Measurements from ENCODE around the gene SLC26A9.

SLC26A9 gene

DNA sequence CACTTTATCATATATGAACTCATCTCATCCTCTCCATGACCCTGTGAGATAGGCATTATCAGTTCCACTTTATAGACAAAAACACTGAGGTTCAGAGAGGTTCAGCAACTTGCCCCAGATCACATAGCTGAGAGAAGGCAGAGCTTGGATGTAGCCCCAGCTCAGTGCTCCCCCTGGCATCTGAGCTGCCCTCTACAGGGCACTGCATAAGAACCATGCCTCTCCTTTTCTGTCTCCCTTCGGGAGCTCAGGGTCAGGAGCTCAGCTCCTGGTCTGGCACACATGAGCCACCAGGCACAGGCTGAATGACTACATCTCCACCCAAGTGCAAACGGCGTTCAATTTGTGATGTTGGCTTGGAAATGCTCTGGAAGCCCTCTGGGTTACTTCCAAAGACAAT is 43.0 kb upstream of the SLC26A9 start:
- no peak overlapping the region for H3K4me3 ChIP-seq (ENCODE audit: low read length)
- DNase-seq (ENCODE audit: low read depth) = no peak
- TF ChIP-seq, protein P1, sequence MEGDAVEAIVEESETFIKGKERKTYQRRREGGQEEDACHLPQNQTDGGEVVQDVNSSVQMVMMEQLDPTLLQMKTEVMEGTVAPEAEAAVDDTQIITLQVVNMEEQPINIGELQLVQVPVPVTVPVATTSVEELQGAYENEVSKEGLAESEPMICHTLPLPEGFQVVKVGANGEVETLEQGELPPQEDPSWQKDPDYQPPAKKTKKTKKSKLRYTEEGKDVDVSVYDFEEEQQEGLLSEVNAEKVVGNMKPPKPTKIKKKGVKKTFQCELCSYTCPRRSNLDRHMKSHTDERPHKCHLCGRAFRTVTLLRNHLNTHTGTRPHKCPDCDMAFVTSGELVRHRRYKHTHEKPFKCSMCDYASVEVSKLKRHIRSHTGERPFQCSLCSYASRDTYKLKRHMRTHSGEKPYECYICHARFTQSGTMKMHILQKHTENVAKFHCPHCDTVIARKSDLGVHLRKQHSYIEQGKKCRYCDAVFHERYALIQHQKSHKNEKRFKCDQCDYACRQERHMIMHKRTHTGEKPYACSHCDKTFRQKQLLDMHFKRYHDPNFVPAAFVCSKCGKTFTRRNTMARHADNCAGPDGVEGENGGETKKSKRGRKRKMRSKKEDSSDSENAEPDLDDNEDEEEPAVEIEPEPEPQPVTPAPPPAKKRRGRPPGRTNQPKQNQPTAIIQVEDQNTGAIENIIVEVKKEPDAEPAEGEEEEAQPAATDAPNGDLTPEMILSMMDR (conservative IDR thresholded peaks at IDR 0.05; ENCODE audit: low read depth, low read length) = peak; percentile 17

DNA sequence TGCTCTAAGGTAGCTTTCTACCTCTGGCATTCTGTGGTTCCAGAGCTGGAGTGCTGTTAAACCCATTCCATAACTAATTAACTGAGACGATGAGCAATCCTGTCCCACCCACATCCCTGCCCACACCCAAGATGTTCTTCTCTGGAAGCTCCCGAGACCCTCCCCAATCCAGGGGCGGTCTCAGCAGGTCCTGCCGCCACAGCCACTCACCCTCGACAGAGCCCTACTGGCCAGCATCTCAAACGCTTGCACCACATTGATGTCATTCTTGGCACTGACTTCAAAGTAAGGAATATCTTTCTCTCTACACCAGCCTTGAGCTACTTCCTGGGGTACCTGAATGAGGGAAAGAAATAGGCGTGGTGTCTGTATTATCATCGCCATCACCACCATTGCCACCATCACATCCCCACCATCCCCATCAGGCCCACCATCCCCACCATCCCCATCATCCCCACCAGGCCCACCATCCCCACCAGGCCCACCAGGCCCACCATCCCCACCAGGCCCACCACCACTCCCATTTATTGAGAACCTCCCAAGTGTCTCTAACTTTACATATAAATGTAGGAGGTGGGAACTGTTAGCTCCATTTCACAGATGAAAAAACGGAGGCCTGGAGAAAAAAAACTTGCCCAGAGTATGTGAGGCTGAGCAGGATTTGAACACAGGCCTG is 42.2 kb upstream of the SLC26A9 start:
- H3K4me3 ChIP-seq (ENCODE audit: low read length) = no peak overlapping the region
- DNase-seq (ENCODE audit: low read depth) = no peak
- TF ChIP-seq, protein P1 (conservative IDR thresholded peaks at IDR 0.05; ENCODE audit: low read depth, low read length) = no peak

DNA sequence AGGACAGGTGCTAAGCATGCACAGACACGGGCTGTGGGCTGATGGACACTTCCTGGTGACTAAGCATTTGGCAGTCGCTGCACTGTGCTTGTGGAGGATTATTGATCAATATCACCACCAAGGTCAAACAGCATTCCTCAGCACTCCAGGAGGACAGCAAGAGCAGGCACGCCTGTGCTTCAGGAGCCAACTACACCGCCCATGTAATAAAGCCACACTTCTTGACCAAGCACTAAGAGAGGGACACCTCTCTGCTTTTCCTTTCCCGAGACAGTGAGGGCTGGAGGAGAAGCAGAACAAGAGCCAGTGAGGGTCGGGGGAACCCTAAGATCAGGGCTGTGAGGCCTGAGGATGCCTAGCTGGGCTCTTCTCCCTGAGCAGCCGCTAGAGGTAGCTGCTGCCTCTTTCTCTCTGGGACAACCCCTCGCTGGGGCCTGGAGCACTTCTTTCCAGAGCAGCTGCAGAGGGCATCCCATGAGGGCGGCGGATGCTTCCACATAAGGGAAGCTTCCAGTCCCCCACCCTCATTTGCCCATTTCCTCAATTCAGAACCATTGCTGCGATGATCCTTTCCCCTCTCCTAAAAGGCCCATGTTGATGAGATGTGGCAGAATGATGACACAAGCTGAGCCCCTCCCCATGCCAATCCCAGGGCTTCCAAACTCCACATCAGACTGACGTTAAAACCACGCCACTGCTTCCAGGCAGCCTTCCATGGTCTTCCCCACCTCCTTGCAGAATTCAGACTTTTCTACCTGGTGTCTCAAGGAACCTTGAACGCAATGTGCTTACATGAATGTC is 40.9 kb upstream of the SLC26A9 start:
- TF ChIP-seq, protein P1 (conservative IDR thresholded peaks at IDR 0.05; ENCODE audit: low read depth, low read length) = peak; percentile 93
- no peak overlapping the region for H3K4me3 ChIP-seq (ENCODE audit: low read length)
- DNase-seq (ENCODE audit: low read depth) = no peak

DNA sequence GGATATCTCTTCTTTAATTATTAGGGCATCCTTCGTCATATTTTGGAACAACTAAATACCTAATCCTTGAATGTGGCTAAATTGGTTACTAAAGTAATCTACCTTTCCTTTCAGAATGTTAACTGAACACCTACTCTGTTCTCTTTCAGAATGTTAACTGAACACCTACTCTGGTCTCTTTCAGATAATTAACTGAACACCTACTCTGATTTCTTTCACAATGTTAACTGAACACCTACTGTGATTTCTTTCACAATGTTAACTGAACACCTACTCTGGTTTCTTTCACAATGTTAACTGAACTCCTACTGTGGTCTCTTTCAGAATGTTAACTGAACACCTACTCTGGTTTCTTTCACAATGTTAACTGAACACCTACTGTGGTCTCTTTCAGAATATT is 38.0 kb upstream of the SLC26A9 start:
- no peak for DNase-seq (ENCODE audit: low read depth)
- H3K4me3 ChIP-seq (ENCODE audit: low read length) = no peak overlapping the region
- TF ChIP-seq, protein P1 (conservative IDR thresholded peaks at IDR 0.05; ENCODE audit: low read depth, low read length) = no peak

DNA sequence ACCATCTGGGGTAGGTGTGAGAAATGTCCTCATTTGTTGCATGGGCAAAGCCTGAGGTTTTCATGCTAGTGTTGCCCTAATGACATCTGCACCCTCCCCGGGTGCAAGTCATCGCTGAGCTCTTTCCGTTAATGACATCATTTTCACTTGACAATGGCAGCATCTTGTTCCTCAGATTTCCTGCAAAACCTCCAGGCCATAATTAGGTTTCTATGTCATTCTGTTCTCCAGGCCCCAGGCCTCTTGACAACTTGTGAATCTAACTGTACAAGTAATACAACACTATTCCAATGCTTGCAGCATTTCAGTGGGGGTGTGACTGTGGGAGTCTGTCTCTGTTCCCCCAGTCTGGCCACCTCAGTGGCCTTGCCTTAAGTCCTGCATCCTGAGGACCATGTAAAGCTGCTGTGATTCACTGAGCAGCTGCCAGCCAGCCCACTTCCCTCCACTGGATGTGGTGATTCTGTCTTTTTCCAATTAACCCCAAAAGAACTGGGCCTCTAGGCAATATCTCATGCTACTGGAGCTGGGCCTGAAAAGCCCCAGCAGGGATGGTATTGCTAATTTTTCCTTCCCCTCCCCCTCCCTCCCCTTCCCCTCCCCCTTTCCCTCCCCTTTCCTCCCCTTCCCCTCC is 37.1 kb upstream of the SLC26A9 start:
- no peak overlapping the region for H3K4me3 ChIP-seq (ENCODE audit: low read length)
- no peak for DNase-seq (ENCODE audit: low read depth)
- TF ChIP-seq, protein P1 (conservative IDR thresholded peaks at IDR 0.05; ENCODE audit: low read depth, low read length) = no peak

DNA sequence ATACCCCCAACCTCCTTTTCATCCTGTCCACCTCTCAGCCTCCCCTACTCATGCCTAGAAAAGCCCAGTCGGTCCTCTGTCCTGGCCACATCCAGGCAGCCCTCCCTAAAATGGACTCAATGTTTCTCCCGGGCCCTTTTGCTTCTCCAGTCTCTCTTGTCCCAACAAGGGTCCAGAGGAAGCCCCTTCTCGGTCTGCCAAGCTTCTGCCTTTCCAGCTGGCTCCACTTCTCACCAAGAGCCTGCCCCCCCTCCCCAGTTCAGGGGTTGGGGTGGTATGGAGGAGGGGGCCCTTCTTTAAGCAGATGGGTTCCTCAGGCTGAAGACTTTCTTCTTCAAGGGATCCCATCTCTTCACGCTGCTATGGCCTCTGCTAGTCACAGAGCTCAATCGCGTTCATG is 36.0 kb upstream of the SLC26A9 start:
- H3K4me3 ChIP-seq (ENCODE audit: low read length) = no peak overlapping the region
- TF ChIP-seq, protein P1 (conservative IDR thresholded peaks at IDR 0.05; ENCODE audit: low read depth, low read length) = no peak

More for the DNA sequence above, 36.0 kb upstream of the SLC26A9 start:
- DNase-seq (ENCODE audit: low read depth) = no peak
